ENCODE measurements around the gene MATN4. TPM values are rescaled to one million over a fixed set of nuclear protein-coding genes. Genes with fewer than 3 reads are reported as not detected.

MATN4 gene
- total RNA-seq, 4 donors from 2014 or later: 0.19 to 0.24 TPM; not detected in 2

DNA sequence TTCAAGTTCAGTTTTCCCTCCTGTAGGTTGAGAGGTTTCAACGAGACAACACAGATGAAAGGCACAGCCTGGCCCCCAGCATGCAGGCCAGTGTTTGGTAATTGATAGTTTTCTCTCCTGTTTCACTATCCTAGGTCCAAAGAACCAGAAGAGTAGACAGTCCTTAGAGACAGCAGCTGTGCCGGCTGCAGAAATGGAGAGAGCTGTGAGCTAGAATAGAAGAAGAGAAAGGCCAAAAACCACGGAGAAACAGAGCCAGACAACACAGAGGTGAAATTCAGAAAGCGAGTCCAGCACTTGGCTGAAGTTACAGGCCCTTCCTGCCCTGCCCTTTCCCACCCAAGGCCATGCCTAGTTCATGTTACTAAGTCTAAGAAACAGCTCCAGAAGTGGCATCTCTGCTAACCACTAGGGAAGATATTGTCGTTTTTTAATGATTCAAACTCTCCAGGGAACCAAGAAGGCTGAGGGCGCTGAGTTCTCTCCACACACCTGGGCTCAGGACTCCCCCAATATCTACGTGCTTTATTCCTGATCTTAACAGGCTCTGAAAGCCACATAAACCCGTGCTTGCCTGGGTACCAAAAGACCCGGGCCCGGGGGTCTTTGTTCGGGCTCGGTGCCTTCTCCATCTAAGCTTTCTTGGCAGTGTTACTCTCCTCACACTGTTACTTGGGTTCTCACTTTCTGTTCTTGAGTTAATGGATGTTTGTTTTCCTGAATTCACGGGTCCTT is 18.0 kb downstream of the MATN4 start:
- DNase-seq (ENCODE audit: low spot score): no peak
- TF ChIP-seq, protein P1, sequence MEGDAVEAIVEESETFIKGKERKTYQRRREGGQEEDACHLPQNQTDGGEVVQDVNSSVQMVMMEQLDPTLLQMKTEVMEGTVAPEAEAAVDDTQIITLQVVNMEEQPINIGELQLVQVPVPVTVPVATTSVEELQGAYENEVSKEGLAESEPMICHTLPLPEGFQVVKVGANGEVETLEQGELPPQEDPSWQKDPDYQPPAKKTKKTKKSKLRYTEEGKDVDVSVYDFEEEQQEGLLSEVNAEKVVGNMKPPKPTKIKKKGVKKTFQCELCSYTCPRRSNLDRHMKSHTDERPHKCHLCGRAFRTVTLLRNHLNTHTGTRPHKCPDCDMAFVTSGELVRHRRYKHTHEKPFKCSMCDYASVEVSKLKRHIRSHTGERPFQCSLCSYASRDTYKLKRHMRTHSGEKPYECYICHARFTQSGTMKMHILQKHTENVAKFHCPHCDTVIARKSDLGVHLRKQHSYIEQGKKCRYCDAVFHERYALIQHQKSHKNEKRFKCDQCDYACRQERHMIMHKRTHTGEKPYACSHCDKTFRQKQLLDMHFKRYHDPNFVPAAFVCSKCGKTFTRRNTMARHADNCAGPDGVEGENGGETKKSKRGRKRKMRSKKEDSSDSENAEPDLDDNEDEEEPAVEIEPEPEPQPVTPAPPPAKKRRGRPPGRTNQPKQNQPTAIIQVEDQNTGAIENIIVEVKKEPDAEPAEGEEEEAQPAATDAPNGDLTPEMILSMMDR (IDR thresholded peaks at IDR 0.05): no peak
- ATAC-seq (ENCODE audit: low FRiP score): no peak

DNA sequence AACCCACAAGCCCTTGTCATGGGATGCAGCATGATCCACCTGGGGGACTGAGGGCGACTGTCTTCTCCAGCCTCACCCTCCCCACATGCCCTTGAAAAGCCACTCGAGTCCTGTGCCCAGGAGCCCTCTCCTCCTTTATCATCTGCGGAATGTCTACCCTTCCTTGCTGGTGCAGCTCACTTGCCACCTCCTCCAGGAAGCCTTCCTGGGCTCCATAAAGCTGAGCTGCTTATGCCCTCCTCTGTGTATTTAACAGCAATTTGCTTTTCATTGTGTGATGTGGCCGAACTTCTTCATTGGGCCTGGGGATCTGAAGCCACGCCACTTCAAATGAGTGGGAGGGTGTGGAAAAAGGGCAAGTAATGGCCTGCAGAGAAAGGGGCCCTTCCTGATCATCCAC is 19.2 kb downstream of the MATN4 start:
- ATAC-seq (ENCODE audit: low FRiP score): no peak
- TF ChIP-seq, protein P1 (IDR thresholded peaks at IDR 0.05): no peak

DNA sequence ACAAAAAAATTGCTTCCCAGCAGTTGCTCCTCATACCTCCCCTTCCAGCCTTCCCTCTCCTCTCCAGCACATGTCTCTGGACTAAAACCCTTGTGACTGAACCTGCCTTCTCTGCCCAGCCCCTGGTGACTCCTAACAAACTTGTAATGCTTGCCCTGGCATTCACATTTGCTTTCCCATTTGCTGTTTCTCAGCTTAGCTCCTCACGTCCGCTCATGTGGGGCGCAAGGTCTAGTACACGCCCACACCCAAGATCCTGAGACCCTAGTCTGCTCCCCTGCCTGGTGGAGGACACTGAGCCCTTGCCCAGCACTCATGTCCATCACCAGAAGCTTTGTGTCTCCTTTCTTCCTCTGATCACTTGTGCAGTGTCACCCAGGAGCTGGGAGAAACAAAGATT is 19.7 kb downstream of the MATN4 start:
- ATAC-seq (ENCODE audit: low FRiP score) (no peak), DNase-seq (ENCODE audit: low spot score) (no peak)
- TF ChIP-seq, protein P1 (IDR thresholded peaks at IDR 0.05): no peak

More for the DNA sequence above, 19.2 kb downstream of the MATN4 start:
- DNase-seq (ENCODE audit: low spot score): no peak

DNA sequence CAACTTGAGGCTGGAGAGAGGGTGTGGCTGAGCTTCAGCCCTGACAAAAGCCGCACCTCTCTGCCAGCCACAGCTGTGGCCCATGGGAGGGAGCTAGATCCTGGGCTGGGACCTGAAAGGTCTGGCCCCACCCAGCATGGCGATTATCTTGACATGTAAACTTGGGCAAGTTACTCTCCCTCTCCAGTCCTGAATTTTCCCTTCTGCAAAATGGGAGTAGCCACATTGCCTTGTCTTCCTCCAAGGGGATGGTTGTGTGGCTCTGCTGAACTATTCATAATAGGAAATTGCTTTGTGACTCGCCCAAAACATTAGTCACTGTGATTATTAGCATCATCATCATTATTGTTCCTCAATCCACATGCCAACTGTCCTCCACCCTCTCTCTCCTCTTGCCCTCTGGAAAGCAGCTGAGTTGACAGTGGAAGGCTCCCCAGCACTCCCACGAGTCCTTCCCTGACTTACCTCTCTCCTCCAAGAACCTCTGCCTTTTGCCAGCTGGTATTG is 24.5 kb downstream of the MATN4 start:
- DNase-seq (ENCODE audit: low spot score) (no peak), ATAC-seq (ENCODE audit: low FRiP score) (no peak)
- TF ChIP-seq, protein P1 (IDR thresholded peaks at IDR 0.05): no peak

DNA sequence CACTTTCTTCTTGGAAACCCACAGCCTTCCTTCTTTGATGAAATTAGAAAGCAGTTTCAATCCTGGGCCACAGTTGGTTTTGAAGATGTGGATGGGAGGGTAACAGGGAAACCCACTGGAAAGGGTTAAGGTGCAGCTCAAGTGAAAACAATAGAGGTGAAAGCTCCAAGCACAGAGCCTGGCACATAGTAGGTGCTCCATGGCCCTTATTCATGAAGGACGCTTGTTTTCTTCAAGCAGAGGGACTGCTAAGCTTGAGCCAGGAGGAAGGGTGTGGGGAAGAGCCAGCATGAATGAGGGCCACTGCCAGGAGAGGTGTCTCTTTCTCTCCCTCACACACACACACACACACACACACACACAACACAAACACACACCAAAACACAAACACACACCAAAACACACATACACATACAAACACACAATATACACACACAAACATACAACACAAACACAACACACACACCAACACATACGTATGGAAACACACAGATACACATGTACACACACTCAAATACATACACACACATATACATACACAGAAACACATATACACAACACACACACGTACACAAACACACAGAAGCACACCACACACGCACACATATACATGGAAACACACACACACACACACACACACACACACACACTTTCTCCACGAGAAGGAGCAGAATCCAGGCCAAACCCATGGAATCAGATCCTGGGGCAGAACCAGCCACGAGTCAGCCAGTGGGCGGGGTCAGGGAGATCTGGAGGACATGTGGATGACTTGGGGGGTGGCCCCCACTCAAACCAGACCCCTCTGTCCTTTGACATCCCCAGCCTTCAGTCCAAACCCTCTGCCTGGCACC is 25.2 kb downstream of the MATN4 start:
- TF ChIP-seq, protein P1 (IDR thresholded peaks at IDR 0.05): no peak
- no peak for DNase-seq (ENCODE audit: low spot score)
- no peak for ATAC-seq (ENCODE audit: low FRiP score)

DNA sequence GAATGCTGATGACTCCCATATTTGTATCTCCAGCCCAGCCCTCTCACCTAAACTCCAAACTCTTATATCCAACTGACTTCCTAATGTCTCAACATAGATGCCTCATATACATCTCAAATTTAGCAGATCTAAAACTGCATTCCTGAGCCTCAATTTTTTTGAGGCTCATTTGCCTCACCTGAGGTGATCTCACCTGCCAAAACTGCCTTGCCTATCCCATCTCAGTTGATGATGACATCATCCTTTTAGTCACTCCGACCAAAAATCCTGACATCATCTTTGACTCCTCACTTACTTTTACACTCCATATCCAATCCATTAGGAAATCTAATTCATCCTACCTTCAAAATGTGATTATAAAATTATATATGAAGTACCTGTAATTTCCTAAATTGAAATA is 28.1 kb downstream of the MATN4 start:
- TF ChIP-seq, protein P1 (IDR thresholded peaks at IDR 0.05): no peak
- DNase-seq (ENCODE audit: low spot score) (no peak), ATAC-seq (ENCODE audit: low FRiP score) (no peak)
